Astrocyte (in vitro differentiated cells and primary cell): Measurements from ENCODE around the gene NCOR1.

Experiments used
- CTCF ChIP-seq: IDR thresholded peaks from 2 replicates; pipeline ENCODE4 v1.5.1; 2011; ENCODE audit warnings: low read depth, mild to moderate bottlenecking, inconsistent platforms, low read length, moderate library complexity; ENCODE audit not compliant: insufficient read depth
- EZH2 ChIP-seq: IDR thresholded peaks from 2 replicates; pipeline ENCODE4 v1.6.1; 2012; ENCODE audit warnings: mild to moderate bottlenecking, low read length, inconsistent platforms; ENCODE audit not compliant: insufficient read depth

DNA sequence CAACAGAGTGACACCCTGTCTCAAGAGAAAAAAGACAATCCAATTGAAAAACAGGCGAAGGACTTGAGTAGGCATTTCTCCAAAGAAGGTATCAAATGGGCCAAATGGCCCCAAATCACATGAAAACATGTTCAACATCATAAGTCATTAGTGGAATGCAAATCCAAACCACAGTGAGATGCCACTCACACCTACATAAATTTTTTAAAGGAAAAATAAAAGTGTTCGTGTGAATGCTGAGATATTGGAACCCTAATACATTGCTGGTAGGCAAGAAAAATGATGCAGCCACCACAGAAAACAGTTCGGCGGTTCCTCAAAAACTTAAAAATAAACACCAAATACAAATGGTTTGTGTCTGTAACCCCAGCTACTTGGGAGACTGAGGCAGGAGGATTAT lies 46.9 kb upstream of the NCOR1 start:
- TF ChIP-seq CTCF (no peak), EZH2 (no peak)
